Caco-2 (cell line): ENCODE results near the gene ZNF787. TPM values are rescaled to one million over a fixed set of nuclear protein-coding genes. Genes with fewer than 3 reads are reported as not detected.

Source experiments
- BruUV-seq: library from RNA; stranded (reverse); fragments of 400-500 nt; replicated peaks from 2 replicates; lab custom pipeline; 2021; lab: Mats Ljungman, UMichigan
- CTCF ChIA-PET: fragments of 300-600 bp; sonication (Branson Sonifier 250); formaldehyde crosslinking; loops from one replicate; lab custom pipeline; 2022; ENCODE audit warnings: antibody characterized with exemption; lab: Charles Lee
- POLR2A ChIA-PET: fragments of 300-600 bp; sonication (Branson Sonifier 250); formaldehyde crosslinking; loops from one replicate; lab custom pipeline; 2022; ENCODE audit warnings: antibody characterized with exemption; lab: Charles Lee
- DNase-seq, 2 experiments: peaks; one replicate each; pipeline versions ENCODE4 v3.0.0 to v3.0.0-alpha.2; 2020 to 2022
- H3K27me3 ChIP-seq: replicated peaks from 2 replicates; pipeline ENCODE4 v1.6.0; 2011; ENCODE audit warnings: low read length; ENCODE audit not compliant: control insufficient read depth, insufficient read depth
- H3K36me3 ChIP-seq: 2 replicates; pipeline ENCODE4 v1.5.1; 2011; ENCODE audit warnings: low read length; ENCODE audit not compliant: control insufficient read depth, insufficient read depth
- H3K4me1 ChIP-seq: fragments of 250-450 bp; sonication (Bioruptor Pico); 2 replicates; pipeline ENCODE4 v1.5.1; 2020; ENCODE audit warnings: mild to moderate bottlenecking
- H3K4me3 ChIP-seq: 2 replicates; pipeline ENCODE4 v1.5.1; 2011; ENCODE audit warnings: low read depth, mild to moderate bottlenecking, control low read depth, low read length
- H3K9me3 ChIP-seq: fragments of 250-450 bp; sonication (Bioruptor Pico); 2 replicates; pipeline ENCODE4 v1.5.1; 2020; ENCODE audit warnings: mild to moderate bottlenecking, moderate library complexity
- H3K27ac Mint-ChIP-seq: one replicate; pipeline ENCODE4 v1.8.0; 2022; ENCODE audit warnings: mixed read lengths; ENCODE audit not compliant: unreplicated experiment
- H3K27me3 Mint-ChIP-seq: one replicate; pipeline ENCODE4 v1.8.0; 2022; ENCODE audit warnings: mixed read lengths; ENCODE audit not compliant: insufficient read depth, unreplicated experiment
- H3K36me3 Mint-ChIP-seq: one replicate; pipeline ENCODE4 v1.8.0; 2022; ENCODE audit warnings: mild to moderate bottlenecking, mixed read lengths; ENCODE audit not compliant: insufficient read depth, unreplicated experiment
- H3K4me1 Mint-ChIP-seq: one replicate; pipeline ENCODE4 v1.8.0; 2022; ENCODE audit warnings: low read depth, mixed read lengths; ENCODE audit not compliant: unreplicated experiment
- H3K4me3 Mint-ChIP-seq: one replicate; pipeline ENCODE4 v1.8.0; 2022; ENCODE audit warnings: mild to moderate bottlenecking, moderate library complexity, mixed read lengths; ENCODE audit not compliant: unreplicated experiment
- H3K9me3 Mint-ChIP-seq: one replicate; pipeline ENCODE4 v1.8.0; 2022; ENCODE audit warnings: mixed read lengths; ENCODE audit not compliant: unreplicated experiment
- CTCF ChIP-seq, 2 experiments: fragments of 200-600 bp in 1 of 2; IDR thresholded peaks; 1 replicate in 1 of 2; 2 replicates in 1 of 2; pipeline versions ENCODE4 v1.5.1 to v1.8.0; 2011 to 2022; ENCODE audit warnings: antibody characterized with exemption in 1 of 2, control low read depth in 1 of 2, inconsistent platforms in 1 of 2, low read depth in 1 of 2, low read length in 1 of 2, mild to moderate bottlenecking in 1 of 2, moderate library complexity in 1 of 2; ENCODE audit not compliant: insufficient read depth in 1 of 2, severe bottlenecking in 1 of 2, unreplicated experiment in 1 of 2
- intact Hi-C: fragments of 100-400 bp; cut with micrococcal nuclease; formaldehyde crosslinking; loops from one replicate; pipeline ENCODE4 v1.10.0; 2022; ENCODE audit not compliant: unreplicated experiment
- total RNA-seq: library from RNA; stranded (reverse); gene quantifications from 2 replicates; pipeline ENCODE4 v1.2.3, GENCODE V29; 2022

ZNF787 gene
- total RNA-seq, 1 experiment from 2014 or later: 60.0 TPM

- POLR2A ChIA-PET: no interaction called here
- Histone ChIP-seq H3K4me3 (no peak overlapping the region), H3K9me3 (no peaks in the 10 kb centered on the region), H3K27me3 (no peaks in the 10 kb centered on the region), H3K36me3 (peaks cover 6% of the 10 kb centered on the region), H3K4me1 (peaks cover 20% of the 10 kb centered on the region)
- Mint-ChIP-seq H3K9me3 (no peaks in the 10 kb centered on the region), H3K4me1 (peaks cover 26% of the 10 kb centered on the region), H3K4me3 (no peak overlapping the region), H3K27me3 (no peaks in the 10 kb centered on the region), H3K27ac (peak overlapping the region; percentile 94), H3K36me3 (peaks cover 63% of the 10 kb centered on the region)
- DNase-seq: no peak
- no TSS peak for BruUV-seq
- CTCF ChIA-PET: no interaction called here
- no peak for TF ChIP-seq CTCF (IDR thresholded peaks at IDR 0.05; ENCODE audit: insufficient read depth in 1 of 2, low read depth in 1 of 2, low read length in 1 of 2, severe bottlenecking in 1 of 2, unreplicated experiment in 1 of 2)
- intact Hi-C loops: loop anchor here (5.0 to 10.0 kb wide), 2 partner anchors 490 to 1683 kb away; partner anchors contain the start of genes LENG9 and U2AF2
Observed at GRCh38 chr19:56144831-56145230, 23.7 kb upstream of the ZNF787 start.

GRCh38 chr19:56144376-56144775 lies 23.3 kb upstream of the ZNF787 start:
- peaks cover 21% of the 10 kb centered on the region for H3K4me1 ChIP-seq
- H3K36me3 Mint-ChIP-seq: peaks cover 62% of the 10 kb centered on the region
- H3K27me3 Mint-ChIP-seq: no peaks in the 10 kb centered on the region
- H3K36me3 ChIP-seq: peaks cover 6% of the 10 kb centered on the region
- CTCF ChIA-PET: no interaction called here
- H3K27ac Mint-ChIP-seq: peak overlapping the region; percentile 94
- no peak overlapping the region for H3K4me3 ChIP-seq
- H3K4me3 Mint-ChIP-seq: no peak overlapping the region
- intact Hi-C loops: loop anchor here (5.0 to 10.0 kb wide), 2 partner anchors 490 to 1682 kb away; partner anchors contain the start of genes LENG9 and U2AF2
- peaks cover 30% of the 10 kb centered on the region for H3K4me1 Mint-ChIP-seq
- no peaks in the 10 kb centered on the region for H3K27me3 ChIP-seq
- no peak for DNase-seq
- no peak for TF ChIP-seq CTCF (IDR thresholded peaks at IDR 0.05; ENCODE audit: insufficient read depth in 1 of 2, low read depth in 1 of 2, low read length in 1 of 2, severe bottlenecking in 1 of 2, unreplicated experiment in 1 of 2)
- POLR2A ChIA-PET: no interaction called here
- no peaks in the 10 kb centered on the region for H3K9me3 Mint-ChIP-seq
- no peaks in the 10 kb centered on the region for H3K9me3 ChIP-seq
- no TSS peak for BruUV-seq

DNA sequence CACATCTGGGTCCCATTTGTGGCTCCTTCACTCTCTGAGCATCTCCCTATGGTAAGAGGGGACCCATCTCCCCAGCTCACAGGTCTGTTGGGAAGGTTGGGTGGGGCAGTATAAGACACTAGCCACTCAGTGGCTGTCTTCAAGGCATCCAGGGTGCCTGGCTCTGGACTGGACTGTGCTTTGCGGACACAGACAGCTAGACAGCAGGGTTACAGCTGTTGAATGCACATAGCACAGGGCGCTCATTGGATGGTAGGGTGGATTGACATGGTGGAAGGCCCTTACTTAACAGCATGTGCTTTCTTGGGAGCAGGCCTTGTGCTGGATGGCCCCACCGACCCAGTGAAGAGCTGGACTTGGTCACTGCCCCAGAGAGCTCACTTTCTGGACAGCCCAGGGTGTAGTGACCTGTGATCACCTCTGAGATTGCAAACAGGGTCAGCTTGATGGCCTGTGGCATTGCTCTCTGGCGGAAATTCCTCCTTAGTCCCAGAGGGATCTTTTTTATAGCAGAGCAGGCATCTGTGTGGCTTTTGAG lies 21.9 kb upstream of the ZNF787 start:
- Mint-ChIP-seq H3K4me3 (peak overlapping the region; percentile 87), H3K9me3 (no peaks in the 10 kb centered on the region), H3K4me1 (peaks cover 36% of the 10 kb centered on the region), H3K36me3 (peaks cover 50% of the 10 kb centered on the region), H3K27me3 (no peaks in the 10 kb centered on the region), H3K27ac (peak overlapping the region; percentile 94)
- H3K36me3 ChIP-seq: peaks cover 5% of the 10 kb centered on the region
- DNase-seq: no peak
- H3K9me3 ChIP-seq: no peaks in the 10 kb centered on the region
- H3K4me1 ChIP-seq: peaks cover 21% of the 10 kb centered on the region
- no peak for TF ChIP-seq CTCF (IDR thresholded peaks at IDR 0.05; ENCODE audit: insufficient read depth in 1 of 2, low read depth in 1 of 2, low read length in 1 of 2, severe bottlenecking in 1 of 2, unreplicated experiment in 1 of 2)
- POLR2A ChIA-PET: interaction anchor here (1.9 kb wide), 1 partner anchor 22 kb away, joined by 8 read pairs; the partner anchor contains the start of gene ZNF787
- peak overlapping the region; percentile 70 for H3K4me3 ChIP-seq
- intact Hi-C loops: loop anchor here (2.0 to 10.0 kb wide), 3 partner anchors 22 to 1681 kb away; partner anchors contain the start of genes LENG9 and U2AF2
- no peaks in the 10 kb centered on the region for H3K27me3 ChIP-seq
- CTCF ChIA-PET: interaction anchor here (0.6 to 1.4 kb wide), 2 partner anchors 12 to 190 kb away, joined by 3 to 4 read pairs; no protein-coding TSS in a partner anchor
- no TSS peak for BruUV-seq
